CD14-positive monocyte (primary cell): ENCODE results near the gene CAMTA1. TPM values are rescaled to one million over a fixed set of nuclear protein-coding genes. Genes with fewer than 3 reads are reported as not detected.

ENCODE experiments used
- DNase-seq, 3 donors: peaks; one replicate each; pipeline ENCODE4 v3.0.0-alpha.2; 2011 to 2022
- H2AFZ ChIP-seq: 2 replicates; pipeline ENCODE4 v1.6.0; 2012; ENCODE audit warnings: mild to moderate bottlenecking, low read depth, low read length, inconsistent platforms; ENCODE audit not compliant: insufficient read depth, poor library complexity, severe bottlenecking
- H3K27ac ChIP-seq, 2 donors: 1 replicate in 1 of 2; 2 replicates in 1 of 2; pipeline ENCODE4 v1.5.1; 2012 to 2013; ENCODE audit warnings: low read length in 2 of 2, control low read depth in 1 of 2, inconsistent platforms in 1 of 2, low read depth in 1 of 2, mild to moderate bottlenecking in 1 of 2
- H3K27me3 ChIP-seq, 2 donors: one replicate each; pipeline versions ENCODE4 v1.6.0 to v1.6.1; 2011 to 2013; ENCODE audit warnings: low read length in 2 of 2; ENCODE audit not compliant: control insufficient read depth in 2 of 2, insufficient read depth in 2 of 2
- H3K36me3 ChIP-seq, 2 donors: replicated peaks in 1 of 2; 1 replicate in 1 of 2; 2 replicates in 1 of 2; pipeline versions ENCODE4 v1.5.1 to v1.6.1; 2012 to 2013; ENCODE audit warnings: low read length in 2 of 2, control low read depth in 1 of 2, inconsistent platforms in 1 of 2, mild to moderate bottlenecking in 1 of 2; ENCODE audit not compliant: insufficient read depth in 2 of 2, control insufficient read depth in 1 of 2
- H3K4me1 ChIP-seq, 2 donors: 1 replicate in 1 of 2; 2 replicates in 1 of 2; pipeline versions ENCODE4 v1.5.1 to v1.6.1; 2012 to 2013; ENCODE audit warnings: low read length in 2 of 2, control low read depth in 1 of 2, inconsistent platforms in 1 of 2, mild to moderate bottlenecking in 1 of 2, moderate library complexity in 1 of 2; ENCODE audit not compliant: insufficient read depth in 2 of 2, control insufficient read depth in 1 of 2
- H3K4me2 ChIP-seq: replicated peaks from 2 replicates; pipeline ENCODE3; 2012; ENCODE audit warnings: low read length, moderate library complexity, mild to moderate bottlenecking; ENCODE audit not compliant: poor library complexity, severe bottlenecking; ENCODE audit errors: extremely low read depth
- H3K4me3 ChIP-seq, 3 experiments: fragments of 200-600 bp in 1 of 3; sonication (generic) in 1 of 3; replicated peaks in 1 of 3; 1 replicate in 2 of 3; 2 replicates in 1 of 3; pipeline ENCODE4 v1.5.1; 2011 to 2013; ENCODE audit warnings: low read length in 3 of 3, mild to moderate bottlenecking in 3 of 3, control low read depth in 2 of 3, low read depth in 2 of 3, inconsistent platforms in 1 of 3, moderate library complexity in 1 of 3
- H3K79me2 ChIP-seq: 2 replicates; pipeline ENCODE4 v1.6.0; 2012; ENCODE audit warnings: mild to moderate bottlenecking, control low read depth, inconsistent platforms, low read length, moderate library complexity; ENCODE audit not compliant: insufficient read depth
- H3K9ac ChIP-seq: 2 replicates; pipeline ENCODE4 v1.6.0; 2017; ENCODE audit warnings: low read length, mild to moderate bottlenecking; ENCODE audit not compliant: insufficient read depth, poor library complexity, severe bottlenecking
- H3K9me3 ChIP-seq, 2 donors: replicated peaks in 1 of 2; 1 replicate in 1 of 2; 2 replicates in 1 of 2; pipeline versions ENCODE4 v1.5.1 to v1.6.1; 2012 to 2013; ENCODE audit warnings: low read length in 2 of 2, control low read depth in 1 of 2; ENCODE audit not compliant: control insufficient read depth in 1 of 2, insufficient read depth in 1 of 2
- H4K20me1 ChIP-seq: 2 replicates; pipeline ENCODE4 v1.6.0; 2012; ENCODE audit warnings: mild to moderate bottlenecking, low read length, control low read depth, moderate library complexity; ENCODE audit not compliant: insufficient read depth
- H3K27ac Mint-ChIP-seq, 7 donors: one replicate each; pipeline ENCODE4 v1.8.0; 2020; ENCODE audit warnings: mild to moderate bottlenecking in 7 of 7, mixed read lengths in 7 of 7, moderate library complexity in 6 of 7, inconsistent platforms in 2 of 7
- H3K27me3 Mint-ChIP-seq, 3 donors: one replicate each; pipeline ENCODE4 v1.8.0; 2021 to 2022; ENCODE audit warnings: low read depth in 3 of 3, mild to moderate bottlenecking in 3 of 3, mixed read lengths in 3 of 3, moderate library complexity in 3 of 3, inconsistent platforms in 1 of 3
- H3K36me3 Mint-ChIP-seq, 2 donors: one replicate each; pipeline ENCODE4 v1.8.0; 2020; ENCODE audit warnings: mixed read lengths in 2 of 2, inconsistent platforms in 1 of 2, mild to moderate bottlenecking in 1 of 2
- H3K4me1 Mint-ChIP-seq: one replicate; pipeline ENCODE4 v1.8.0; 2020; ENCODE audit warnings: mild to moderate bottlenecking, mixed read lengths
- H3K4me3 Mint-ChIP-seq, 2 donors: one replicate each; pipeline ENCODE4 v1.8.0; 2020; ENCODE audit warnings: mild to moderate bottlenecking in 2 of 2, mixed read lengths in 2 of 2, moderate library complexity in 1 of 2
- H3K9me3 Mint-ChIP-seq, 7 donors: one replicate each; pipeline ENCODE4 v1.8.0; 2020 to 2022; ENCODE audit warnings: mixed read lengths in 7 of 7, mild to moderate bottlenecking in 6 of 7, moderate library complexity in 6 of 7, inconsistent platforms in 2 of 7
- CTCF ChIP-seq: fragments of 200-600 bp; IDR thresholded peaks from one replicate; pipeline ENCODE4 v1.8.0; 2022; ENCODE audit warnings: antibody characterized with exemption, mild to moderate bottlenecking
- WGBS: methylation state at CpG from one replicate; pipeline ENCODE4 v1.1.5; 2013; ENCODE audit warnings: missing lambda C conversion rate; ENCODE audit not compliant: insufficient coverage; 5-methylcytosine and 5-hydroxymethylcytosine counted together
- intact Hi-C, 2 donors: fragments of 100-400 bp; cut with micrococcal nuclease; formaldehyde crosslinking; loops; one replicate each; pipeline versions ENCODE4 v1.15.0 to v1.15.1; 2023
- polyA plus RNA-seq, 3 donors: library from polyadenylated mRNA; depleted of rRNA in 1 of 3; unstranded in 2 of 3; stranded (reverse) in 1 of 3; fragments of 300-500 nt in 2 of 3; fragments of >200 nt in 1 of 3; fragmentation: Illumina TruSeq in 2 of 3; gene quantifications; 1 replicate in 2 of 3; 2 replicates in 1 of 3; pipeline ENCODE4 v1.2.3, GENCODE V29; 2012 to 2021

Gene CAMTA1
- polyA plus RNA-seq, 3 donors = 52.0 to 89.6 (median 78.3) TPM

GRCh38 chr1:6757719-6758435, 27.4 kb upstream of the CAMTA1 start:
- Histone ChIP-seq H3K4me3 (no peak overlapping the region), H3K36me3 (no peaks in the 10 kb centered on the region), H2AFZ (no peak overlapping the region), H3K27me3 (no peaks in the 10 kb centered on the region), H4K20me1 (no peaks in the 10 kb centered on the region), H3K9ac (no peak overlapping the region), H3K4me1 (peaks cover 22 to 26% of the 10 kb centered on the region in 2 donors), H3K79me2 (no peaks in the 10 kb centered on the region), H3K4me2 (no peak overlapping the region), H3K9me3 (no peaks in the 10 kb centered on the region), H3K27ac (no peak overlapping the region)
- H3K4me1 Mint-ChIP-seq = peaks cover 25% of the 10 kb centered on the region
- intact Hi-C loops = no loop called here
- peaks cover 5 to 7% (median 5%) of the 10 kb centered on the region in 3 donors for H3K27me3 Mint-ChIP-seq
- peaks cover 0 to 2% of the 10 kb centered on the region in 2 donors for H3K36me3 Mint-ChIP-seq
- no peak for DNase-seq
- WGBS = 91% methylated on average over 20 of the region's 25 CpGs
- peak overlapping the region in 1 of 2 donors; percentile 15 for H3K4me3 Mint-ChIP-seq
- H3K27ac Mint-ChIP-seq = no peak overlapping the region
- no peak for TF ChIP-seq CTCF
- H3K9me3 Mint-ChIP-seq = peaks cover 0 to 2% (median 0%) of the 10 kb centered on the region in 7 donors

GRCh38 chr1:6761196-6761737, 24.0 kb upstream of the CAMTA1 start:
- Mint-ChIP-seq H3K9me3 (peaks cover 0 to 5% (median 0%) of the 10 kb centered on the region in 7 donors), H3K27ac (no peak overlapping the region), H3K27me3 (peaks cover 5 to 11% (median 6%) of the 10 kb centered on the region in 3 donors), H3K4me3 (no peak overlapping the region), H3K36me3 (peaks cover 0 to 2% of the 10 kb centered on the region in 2 donors), H3K4me1 (peaks cover 13% of the 10 kb centered on the region)
- 90% methylated on average over 2 of the region's 9 CpGs for WGBS
- H4K20me1 ChIP-seq = no peaks in the 10 kb centered on the region
- H3K9me3 ChIP-seq = no peaks in the 10 kb centered on the region
- H3K36me3 ChIP-seq = no peaks in the 10 kb centered on the region
- no peak overlapping the region for H3K9ac ChIP-seq
- H3K4me3 ChIP-seq = no peak overlapping the region
- H3K4me2 ChIP-seq = no peak overlapping the region
- intact Hi-C loops = no loop called here
- no peak overlapping the region for H3K27ac ChIP-seq
- no peak overlapping the region for H2AFZ ChIP-seq
- TF ChIP-seq CTCF = no peak
- no peaks in the 10 kb centered on the region for H3K79me2 ChIP-seq
- H3K4me1 ChIP-seq = peaks cover 7 to 10% of the 10 kb centered on the region in 2 donors
- no peak for DNase-seq
- H3K27me3 ChIP-seq = no peaks in the 10 kb centered on the region
